ENCODE data around the gene PDE3A. TPM values are rescaled to one million over a fixed set of nuclear protein-coding genes. Genes with fewer than 3 reads are reported as not detected.
"Not testable (repeated sequence)": the region's sequence is repeated elsewhere in the genome, so short reads cannot be mapped to it uniquely, and the experiment has no call there.

The PDE3A gene
- total RNA-seq, 1 experiment from 2014 or later = 0.40 TPM

GRCh38 chr12:20547816-20548575 is 179.7 kb downstream of the PDE3A start:
- DNase-seq (ENCODE audit: low read depth) = no peak

- DNase-seq (ENCODE audit: low read depth) = no peak
Measured at GRCh38 chr12:20548611-20549010, 180.3 kb downstream of the PDE3A start.

GRCh38 chr12:20549108-20549719 is 180.9 kb downstream of the PDE3A start:
- peak; percentile 2 for DNase-seq (ENCODE audit: low read depth)

GRCh38 chr12:20551742-20552442 is 183.6 kb downstream of the PDE3A start:
- DNase-seq (ENCODE audit: low read depth) = not testable (repeated sequence)

GRCh38 chr12:20552586-20552985 is 184.2 kb downstream of the PDE3A start:
- not testable (repeated sequence) for DNase-seq (ENCODE audit: low read depth)

- no peak for DNase-seq (ENCODE audit: low read depth)
Measured at GRCh38 chr12:20555015-20555414, 186.7 kb downstream of the PDE3A start.

- no peak for DNase-seq (ENCODE audit: low read depth)
Measured at GRCh38 chr12:20555771-20556170, 187.4 kb downstream of the PDE3A start.

- no peak for DNase-seq (ENCODE audit: low read depth)
Measured at GRCh38 chr12:20557096-20557495, 188.8 kb downstream of the PDE3A start.

- DNase-seq (ENCODE audit: low read depth) = no peak
Measured at GRCh38 chr12:20560935-20561334, 192.6 kb downstream of the PDE3A start.

GRCh38 chr12:20561871-20562270 is 193.5 kb downstream of the PDE3A start:
- no peak for DNase-seq (ENCODE audit: low read depth)

- peak; percentile 7 for DNase-seq (ENCODE audit: low read depth)
Measured at GRCh38 chr12:20567413-20567812, 199.1 kb downstream of the PDE3A start.

- DNase-seq (ENCODE audit: low read depth) = no peak
Measured at GRCh38 chr12:20572451-20572850, 204.1 kb downstream of the PDE3A start.

GRCh38 chr12:20576528-20576927 is 208.2 kb downstream of the PDE3A start:
- no peak for DNase-seq (ENCODE audit: low read depth)

GRCh38 chr12:20577054-20577453 is 208.7 kb downstream of the PDE3A start:
- DNase-seq (ENCODE audit: low read depth) = no peak

- DNase-seq (ENCODE audit: low read depth) = no peak
Measured at GRCh38 chr12:20578142-20578541, 209.8 kb downstream of the PDE3A start.

GRCh38 chr12:20585055-20585625 is 216.8 kb downstream of the PDE3A start:
- no peak for DNase-seq (ENCODE audit: low read depth)

- DNase-seq (ENCODE audit: low read depth) = no peak
Measured at GRCh38 chr12:20585913-20586312, 217.6 kb downstream of the PDE3A start.

GRCh38 chr12:20588042-20588441 is 219.7 kb downstream of the PDE3A start:
- DNase-seq (ENCODE audit: low read depth) = no peak

- DNase-seq (ENCODE audit: low read depth) = no peak
Measured at GRCh38 chr12:20590570-20590969, 222.2 kb downstream of the PDE3A start.

GRCh38 chr12:20592556-20592955 is 224.2 kb downstream of the PDE3A start:
- DNase-seq (ENCODE audit: low read depth) = no peak

- DNase-seq (ENCODE audit: low read depth) = no peak
Measured at GRCh38 chr12:20593611-20594010, 225.3 kb downstream of the PDE3A start.

- no peak for DNase-seq (ENCODE audit: low read depth)
Measured at GRCh38 chr12:20596061-20596460, 227.7 kb downstream of the PDE3A start.
